Vein endothelial cell (primary cell): ENCODE data around the gene C1orf198. TPM values are rescaled to one million over a fixed set of nuclear protein-coding genes. Genes with fewer than 3 reads are reported as not detected.
A peak's percentile ranks its signal among the peaks of the same experiment; 100 is the strongest.

Source experiments
- small RNA-seq: library from RNA; depleted of rRNA; stranded (forward); fragments of <200 nt; gene quantifications from one replicate; pipeline ENCODE3, GENCODE V24; 2012
- total RNA-seq: library from RNA; depleted of rRNA; stranded (reverse); fragments of >200 nt; gene quantifications from 2 replicates; pipeline ENCODE4 v1.2.3, GENCODE V29; 2012

Gene C1orf198
- total RNA-seq, result 37.2 and 39.6 TPM in 2 replicates

DNA sequence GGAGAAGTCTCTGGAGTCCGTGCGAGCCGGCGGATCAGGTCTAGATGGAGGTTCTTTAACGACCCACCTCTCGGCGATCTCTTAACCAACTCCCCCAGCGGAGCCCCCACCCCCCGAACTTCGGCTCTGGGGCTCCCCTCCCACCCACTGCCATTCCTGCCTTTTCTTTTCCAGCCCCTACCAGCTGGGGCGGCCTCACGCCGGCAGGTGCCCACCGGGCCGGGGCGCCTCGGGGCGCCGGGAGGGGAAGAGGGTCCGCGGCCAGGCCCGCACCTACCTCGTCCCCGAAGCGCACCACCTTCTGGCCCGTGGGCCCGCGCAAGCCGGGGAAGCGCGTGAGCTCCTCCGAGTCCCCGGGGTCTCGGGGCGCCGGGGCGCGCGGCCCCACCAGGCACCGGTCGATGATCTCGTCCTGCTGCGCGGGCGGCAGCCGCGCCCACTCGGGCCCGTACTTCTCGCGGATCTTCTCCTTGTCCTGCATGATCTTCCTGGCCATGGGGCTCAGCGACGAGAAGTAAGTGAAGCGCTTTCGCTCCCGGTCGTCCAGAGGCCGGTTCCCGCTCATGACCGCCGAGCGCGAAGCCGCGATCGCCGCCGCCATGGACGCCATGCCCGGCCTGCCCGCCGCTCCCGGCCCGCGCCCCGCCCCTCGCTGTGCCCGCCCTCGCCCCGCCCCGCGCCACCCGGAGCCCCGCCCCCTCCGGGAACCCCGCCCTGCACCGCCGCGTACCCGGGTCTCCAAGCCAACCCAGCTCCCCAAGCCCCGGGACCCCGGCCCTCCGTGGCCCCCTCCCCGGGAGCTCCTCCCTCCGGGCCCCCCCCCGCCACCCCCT is at the start of gene C1orf198:
TSS of gene C1orf198 (minus strand) at position 619 of the 833 bp plus-strand sequence. CDS start at position 610, 9 bp downstream.

Small RNA genes lying within 50 kb of the gene (small RNA-seq; reads per million reads assigned to genes)
- not detected for gene RN7SL837P
- gene RNA5SP79, result 0.27 reads per million, percentile 4 among the genes with 10 or more reads in this experiment

Other genes with a start within 250 kb of the C1orf198 start
- gene COG2, start 226.0 kb downstream of the C1orf198 start, total RNA-seq, result 19.3 and 19.9 TPM in 2 replicates
- not detected in 2 replicates for gene AGT, start 154.4 kb downstream of the C1orf198 start, total RNA-seq
- gene CAPN9, start 121.1 kb downstream of the C1orf198 start, total RNA-seq, result not detected in 2 replicates
- gene TTC13, start 110.3 kb upstream of the C1orf198 start, total RNA-seq, result 12.7 and 18.2 TPM in 2 replicates
- 11.7 and 14.4 TPM in 2 replicates for gene ARV1, start 110.6 kb upstream of the C1orf198 start, total RNA-seq
- gene FAM89A, start 171.7 kb upstream of the C1orf198 start, total RNA-seq, result 14.5 and 18.3 TPM in 2 replicates